Prostate gland (tissue), 2 donors: ENCODE measurements around the gene CCL14. TPM values are rescaled to one million over a fixed set of nuclear protein-coding genes. Genes with fewer than 3 reads are reported as not detected.

Source experiments
- DNase-seq: peaks from one replicate; pipeline ENCODE4 v3.0.0-alpha.2; 2019; ENCODE audit warnings: low spot score
- H3K27ac ChIP-seq, 2 donors: fragments of 200-600 bp; sonication (generic); 2 replicates each; pipeline ENCODE4 v1.5.1; 2017 to 2019
- H3K27me3 ChIP-seq: fragments of 200-600 bp; sonication (generic); replicated peaks from 2 replicates; pipeline ENCODE4 v1.5.1; 2019; ENCODE audit not compliant: insufficient read depth
- H3K36me3 ChIP-seq, 2 donors: fragments of 200-600 bp; sonication (generic); 1 replicate in 1 of 2; 2 replicates in 1 of 2; pipeline versions ENCODE4 v1.5.1 to v1.8.1; 2017 to 2019
- H3K4me1 ChIP-seq: fragments of 200-600 bp; sonication (generic); replicated peaks from 2 replicates; pipeline ENCODE4 v1.5.1; 2019
- H3K4me3 ChIP-seq, 2 donors: fragments of 200-600 bp; sonication (generic); 2 replicates each; pipeline ENCODE4 v1.5.1; 2017 to 2019
- H3K9me3 ChIP-seq: fragments of 200-600 bp; sonication (generic); 2 replicates; pipeline ENCODE4 v1.5.1; 2017
- CTCF ChIP-seq, 4 experiments: fragments of 200-600 bp in 2 of 4; fragments of 450-650 bp in 2 of 4; sonication (generic) in 2 of 4; IDR thresholded peaks; 1 replicate in 3 of 4; 2 replicates in 1 of 4; pipeline ENCODE4 v1.5.1; 2016 to 2019; ENCODE audit warnings: antibody characterized with exemption in 4 of 4, mild to moderate bottlenecking in 2 of 4, moderate library complexity in 2 of 4
- POLR2A ChIP-seq: fragments of 450-650 bp; IDR thresholded peaks from one replicate; pipeline ENCODE4 v1.6.1; 2016; ENCODE audit warnings: antibody characterized with exemption, mild to moderate bottlenecking
- POLR2AphosphoS5 ChIP-seq: sonication (generic); formaldehyde crosslinking; IDR thresholded peaks from one replicate; pipeline ENCODE4 v1.6.1; 2017; ENCODE audit warnings: antibody characterized with exemption
- WGBS: methylation state at CpG from one replicate; pipeline ENCODE4 v1.1.5; 2018; 5-methylcytosine and 5-hydroxymethylcytosine counted together
- intact Hi-C: fragments of 100-400 bp; cut with DNase I; formaldehyde crosslinking; loops from one replicate; pipeline ENCODE4 v1.14.2; 2022
- total RNA-seq, 2 donors: library from RNA; depleted of rRNA; stranded (reverse); fragments of >200 nt; gene quantifications; one replicate each; pipeline ENCODE4 v1.1.0, GENCODE V29; 2016

The CCL14 gene
- total RNA-seq, 2 donors from 2014 or later: 19.9 to 28.0 TPM

- Histone ChIP-seq H3K36me3 (no peaks in the 10 kb centered on the region), H3K4me1 (no peaks in the 10 kb centered on the region), H3K27ac (no peak overlapping the region), H3K4me3 (no peak overlapping the region), H3K27me3 (no peaks in the 10 kb centered on the region), H3K9me3 (no peaks in the 10 kb centered on the region)
- whole genome bisulfite sequencing: 70% methylated on average over 6 of the region's 6 CpGs
- intact Hi-C loops: no loop called here
- TF ChIP-seq CTCF (IDR thresholded peaks at IDR 0.05) (no peak), POLR2AphosphoS5 (no peak), POLR2A (no peak)
- DNase-seq: no peak
Observed at GRCh38 chr17:35963663-35964062, 22.9 kb downstream of the CCL14 start.

- WGBS: 60% methylated on average over 7 of the region's 7 CpGs
Observed at GRCh38 chr17:35953720-35954119, 32.8 kb downstream of the CCL14 start.

GRCh38 chr17:35949401-35949800, 37.1 kb downstream of the CCL14 start:
- no peaks in the 10 kb centered on the region for H3K36me3 ChIP-seq
- no peaks in the 10 kb centered on the region for H3K27me3 ChIP-seq
- DNase-seq: no peak
- no peaks in the 10 kb centered on the region for H3K9me3 ChIP-seq
- WGBS: 73% methylated on average over 3 of the region's 3 CpGs
- no peak for TF ChIP-seq POLR2AphosphoS5
- no peak for TF ChIP-seq CTCF (IDR thresholded peaks at IDR 0.05)
- TF ChIP-seq POLR2A: no peak
- no peak overlapping the region for H3K4me3 ChIP-seq
- H3K4me1 ChIP-seq: no peaks in the 10 kb centered on the region
- no peak overlapping the region for H3K27ac ChIP-seq
- intact Hi-C loops: no loop called here

More at GRCh38 chr17:35953720-35954119, 32.8 kb downstream of the CCL14 start:
- Histone ChIP-seq H3K36me3 (no peaks in the 10 kb centered on the region), H3K4me3 (no peak overlapping the region), H3K9me3 (no peaks in the 10 kb centered on the region), H3K4me1 (no peaks in the 10 kb centered on the region), H3K27me3 (no peaks in the 10 kb centered on the region), H3K27ac (no peak overlapping the region)
- no peak for TF ChIP-seq POLR2A
- TF ChIP-seq CTCF (IDR thresholded peaks at IDR 0.05): no peak
- DNase-seq: no peak
- intact Hi-C loops: no loop called here

DNA sequence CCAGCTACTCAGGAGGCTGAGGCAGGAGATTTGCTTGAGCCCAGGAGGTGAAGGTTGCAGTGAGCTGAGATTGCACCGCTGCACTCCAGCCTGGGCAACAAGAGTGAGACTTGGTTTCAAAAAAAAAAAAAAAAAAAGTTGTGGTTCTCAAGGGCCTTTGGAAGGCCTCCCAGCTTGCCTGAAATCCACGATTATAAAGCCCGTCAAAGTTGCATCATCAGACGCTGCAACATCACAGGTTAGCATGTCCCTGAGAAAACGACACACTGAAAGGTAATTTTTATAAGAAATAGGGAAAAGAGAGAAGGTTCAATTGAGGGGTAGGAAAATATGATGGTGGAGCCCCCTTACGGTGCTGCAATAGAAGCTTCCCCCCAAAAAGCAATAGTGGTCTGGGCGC, 38.4 kb downstream of the CCL14 start:
- intact Hi-C loops: no loop called here
- no peak for DNase-seq
- TF ChIP-seq CTCF (IDR thresholded peaks at IDR 0.05) (no peak), POLR2AphosphoS5 (no peak), POLR2A (no peak)
- H3K4me1 ChIP-seq: no peaks in the 10 kb centered on the region
- H3K27me3 ChIP-seq: no peaks in the 10 kb centered on the region
- no peak overlapping the region for H3K27ac ChIP-seq
- no peaks in the 10 kb centered on the region for H3K36me3 ChIP-seq
- no peaks in the 10 kb centered on the region for H3K9me3 ChIP-seq
- 90% methylated on average over 7 of the region's 7 CpGs for WGBS
- no peak overlapping the region for H3K4me3 ChIP-seq

DNA sequence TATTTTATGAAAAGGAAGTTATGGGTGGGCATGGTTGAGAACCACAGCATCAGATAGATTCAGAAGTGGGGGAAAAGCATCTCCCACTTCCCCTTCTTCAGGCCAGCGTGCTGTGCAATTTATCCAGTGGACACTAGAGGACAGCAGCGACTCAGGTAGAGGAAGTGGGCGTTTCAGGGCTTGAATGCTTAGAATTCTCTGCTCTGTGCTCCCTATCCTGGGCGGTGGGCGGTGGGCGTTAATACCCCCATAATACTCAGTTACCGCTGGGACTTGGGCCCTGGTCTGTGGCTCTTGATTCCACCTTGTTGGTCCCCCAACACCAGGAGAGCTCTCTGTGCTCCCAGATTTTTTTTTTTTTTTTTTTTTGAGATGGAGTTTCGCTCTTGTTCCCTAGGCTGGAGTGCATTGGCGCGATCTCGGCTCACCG, 39.4 kb downstream of the CCL14 start:
- H3K4me3 ChIP-seq: no peak overlapping the region
- WGBS: 28% methylated on average over 12 of the region's 12 CpGs
- no peak for DNase-seq
- intact Hi-C loops: no loop called here
- H3K4me1 ChIP-seq: no peaks in the 10 kb centered on the region
- peak in 3 of 4 experiments; percentile 30 to 54 (median 46) for TF ChIP-seq CTCF (IDR thresholded peaks at IDR 0.05)
- TF ChIP-seq POLR2AphosphoS5: no peak
- H3K9me3 ChIP-seq: no peaks in the 10 kb centered on the region
- H3K27ac ChIP-seq: no peak overlapping the region
- no peaks in the 10 kb centered on the region for H3K36me3 ChIP-seq
- H3K27me3 ChIP-seq: no peaks in the 10 kb centered on the region
